Measurements from ENCODE around the gene SUGP1. TPM values are rescaled to one million over a fixed set of nuclear protein-coding genes. Genes with fewer than 3 reads are reported as not detected.
A peak's percentile ranks its signal among the peaks of the same experiment; 100 is the strongest.

Gene SUGP1
- 10 to 100 TPM; 22.8 to 31.2 (median 24.8) TPM for total RNA-seq

DNA sequence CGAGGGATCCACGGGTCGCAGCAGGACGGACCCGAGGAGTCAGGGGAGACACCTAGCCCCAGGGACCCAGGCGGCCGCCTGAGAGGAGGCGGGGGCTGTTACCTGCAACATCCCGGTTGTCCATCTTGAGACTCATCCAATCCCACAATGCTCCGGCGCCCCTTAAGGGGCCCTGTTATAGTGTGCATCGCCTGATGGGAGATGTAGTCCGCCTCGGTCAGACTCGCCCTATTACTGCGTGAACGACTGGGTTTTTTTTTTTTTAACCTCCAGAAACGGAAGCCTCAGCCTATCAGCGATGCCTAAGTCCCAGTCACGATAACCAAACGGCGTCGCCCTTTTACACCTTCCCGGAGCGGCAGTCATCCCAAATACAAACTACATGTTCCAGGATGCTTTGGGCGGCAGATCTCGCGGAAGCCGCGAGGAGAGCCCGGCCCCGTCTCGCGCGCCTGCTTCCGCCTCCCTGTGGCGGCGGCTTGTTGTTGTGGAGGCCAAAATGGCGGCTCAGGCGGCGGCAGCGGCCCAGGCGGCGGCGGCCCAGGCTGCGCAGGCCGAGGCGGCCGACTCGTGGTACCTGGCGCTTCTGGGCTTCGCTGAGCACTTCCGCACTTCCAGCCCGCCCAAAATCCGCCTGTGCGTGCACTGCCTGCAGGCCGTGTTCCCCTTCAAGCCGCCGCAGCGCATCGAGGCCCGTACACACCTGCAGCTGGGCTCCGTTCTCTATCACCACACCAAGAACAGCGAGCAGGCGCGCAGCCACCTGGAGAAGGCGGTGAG, at the start of gene SUGP1, which contains the start of gene MAU2:
TSS of gene SUGP1 (minus strand) at position 149 of the 780 bp plus-strand sequence. CDS start at position 136, 13 bp downstream.
TSS of gene MAU2 (plus strand) at position 469 of the 780 bp plus-strand sequence. CDS start at position 500, 31 bp downstream.
- TF ChIP-seq, protein P1, sequence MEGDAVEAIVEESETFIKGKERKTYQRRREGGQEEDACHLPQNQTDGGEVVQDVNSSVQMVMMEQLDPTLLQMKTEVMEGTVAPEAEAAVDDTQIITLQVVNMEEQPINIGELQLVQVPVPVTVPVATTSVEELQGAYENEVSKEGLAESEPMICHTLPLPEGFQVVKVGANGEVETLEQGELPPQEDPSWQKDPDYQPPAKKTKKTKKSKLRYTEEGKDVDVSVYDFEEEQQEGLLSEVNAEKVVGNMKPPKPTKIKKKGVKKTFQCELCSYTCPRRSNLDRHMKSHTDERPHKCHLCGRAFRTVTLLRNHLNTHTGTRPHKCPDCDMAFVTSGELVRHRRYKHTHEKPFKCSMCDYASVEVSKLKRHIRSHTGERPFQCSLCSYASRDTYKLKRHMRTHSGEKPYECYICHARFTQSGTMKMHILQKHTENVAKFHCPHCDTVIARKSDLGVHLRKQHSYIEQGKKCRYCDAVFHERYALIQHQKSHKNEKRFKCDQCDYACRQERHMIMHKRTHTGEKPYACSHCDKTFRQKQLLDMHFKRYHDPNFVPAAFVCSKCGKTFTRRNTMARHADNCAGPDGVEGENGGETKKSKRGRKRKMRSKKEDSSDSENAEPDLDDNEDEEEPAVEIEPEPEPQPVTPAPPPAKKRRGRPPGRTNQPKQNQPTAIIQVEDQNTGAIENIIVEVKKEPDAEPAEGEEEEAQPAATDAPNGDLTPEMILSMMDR (IDR thresholded peaks at IDR 0.05) = no peak
- peak; percentile 75 for DNase-seq (ENCODE audit: low spot score)
- ATAC-seq (ENCODE audit: low FRiP score) = peak; percentile 92

DNA sequence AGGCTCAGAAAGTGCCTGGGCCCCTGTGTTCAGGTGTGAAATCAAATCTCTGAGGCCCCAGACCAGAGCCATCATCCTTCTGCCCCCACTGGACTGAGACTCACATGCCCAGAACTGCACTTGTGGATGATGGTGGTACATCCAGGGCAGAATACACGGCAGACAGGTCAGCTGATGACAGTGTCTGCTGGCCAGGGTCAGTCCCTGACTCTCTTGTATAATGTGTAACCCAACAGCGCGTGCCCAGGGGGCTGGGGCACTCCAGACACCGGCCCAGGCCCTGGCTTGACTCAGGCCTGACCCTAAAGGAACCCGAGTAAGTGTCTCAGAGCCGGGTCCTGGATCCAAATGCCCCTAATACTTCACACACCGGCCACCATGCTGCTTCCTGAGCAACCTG, 47.8 kb upstream of the SUGP1 start:
- TF ChIP-seq, protein P1 (IDR thresholded peaks at IDR 0.05) = no peak
- no peak for DNase-seq (ENCODE audit: low spot score)
- ATAC-seq (ENCODE audit: low FRiP score) = no peak

GRCh38 chr19:19366434-19367396, 46.4 kb upstream of the SUGP1 start:
- no peak for DNase-seq (ENCODE audit: low spot score)
- TF ChIP-seq, protein P1 (IDR thresholded peaks at IDR 0.05) = peak in 2 of 3 donors; percentile 49 to 92
- ATAC-seq (ENCODE audit: low FRiP score) = peak; percentile 77

DNA sequence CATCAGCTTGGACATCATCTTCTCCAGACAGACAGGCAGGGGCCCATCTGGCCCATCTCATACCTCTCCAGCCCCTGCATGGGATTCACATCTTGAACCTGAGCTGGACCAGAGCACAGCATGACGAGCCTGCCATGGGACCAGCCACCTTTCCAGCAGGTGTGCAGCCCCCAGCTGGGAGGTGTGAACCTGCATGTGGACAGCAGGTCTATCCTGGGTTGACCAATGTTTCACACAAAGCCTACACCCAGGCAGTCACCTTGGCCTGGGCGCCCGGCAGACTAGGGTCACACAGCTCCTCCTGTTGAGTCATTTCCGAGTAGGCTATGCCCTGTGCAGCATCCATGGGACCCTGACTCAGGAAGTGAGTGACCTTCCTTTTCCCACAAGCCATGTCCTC, 41.8 kb upstream of the SUGP1 start:
- ATAC-seq (ENCODE audit: low FRiP score) (no peak), DNase-seq (ENCODE audit: low spot score) (no peak)
- TF ChIP-seq, protein P1 (IDR thresholded peaks at IDR 0.05) = no peak

DNA sequence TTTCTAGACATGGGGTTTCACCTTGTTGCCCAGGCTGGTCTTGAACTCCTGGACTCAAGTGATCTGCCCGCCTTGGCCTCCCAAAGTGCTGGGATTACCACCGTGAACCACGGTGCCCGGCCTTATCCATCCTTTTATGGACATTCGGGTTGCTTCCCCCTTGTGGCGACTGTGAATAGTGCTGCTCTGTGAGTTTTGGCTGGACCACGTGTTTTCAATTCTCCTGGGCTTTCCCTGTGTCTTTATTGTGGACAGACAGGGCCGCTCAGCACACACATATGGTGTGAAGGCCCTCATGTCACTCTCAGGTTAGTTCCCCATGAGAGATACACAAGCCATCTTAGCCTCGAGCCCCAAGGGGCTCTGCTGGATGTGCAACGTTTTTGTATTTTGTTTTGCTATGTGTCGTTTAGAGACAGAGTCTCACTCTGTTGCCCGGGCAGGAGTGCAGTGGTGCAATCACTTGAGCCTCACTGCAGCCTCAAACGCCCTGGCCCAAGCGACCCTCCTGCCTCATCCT, 40.8 kb upstream of the SUGP1 start:
- TF ChIP-seq, protein P1 (IDR thresholded peaks at IDR 0.05) = peak in 2 of 3 donors; percentile 69 to 72
- DNase-seq (ENCODE audit: low spot score) (peak; percentile 76), ATAC-seq (ENCODE audit: low FRiP score) (peak; percentile 86)

- DNase-seq (ENCODE audit: low spot score) = no peak
- ATAC-seq (ENCODE audit: low FRiP score) = no peak
- TF ChIP-seq, protein P1 (IDR thresholded peaks at IDR 0.05) = no peak
Observed at GRCh38 chr19:19356901-19357566, 36.7 kb upstream of the SUGP1 start.
